ENCODE results near the gene ZEB1.

Gene ZEB1

DNA sequence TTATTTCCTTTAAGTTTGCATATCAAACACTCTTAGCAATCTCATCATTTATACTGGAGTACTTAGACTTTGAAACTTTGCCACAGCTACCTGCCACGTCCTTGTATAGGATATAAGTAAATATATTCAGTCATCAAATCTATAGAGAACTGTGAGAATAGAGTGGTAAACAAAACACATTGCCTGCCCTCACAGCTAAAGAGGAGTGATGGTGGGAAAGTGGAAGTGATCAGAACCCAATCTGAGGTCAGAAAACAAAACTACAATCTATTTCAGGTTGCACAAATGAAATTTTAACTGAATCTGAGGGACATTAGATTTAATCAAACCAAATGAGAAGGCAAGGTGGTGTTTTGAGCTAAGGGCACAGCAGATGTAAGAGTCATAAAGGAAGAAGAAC, 74.8 kb downstream of the ZEB1 start:
- no peak for DNase-seq
- 0 out of 2 replicates have a peak, but pooled peaks cover 4% of the 10 kb centered on the region for H3K79me2 ChIP-seq (ENCODE audit: low read length)
- no peak overlapping the region for H2AFZ ChIP-seq (ENCODE audit: low read length)
- no peaks in the 10 kb centered on the region for H3K27me3 ChIP-seq (replicated peaks; ENCODE audit: insufficient read depth, low read length)
- TF ChIP-seq EZH2 (optimal IDR thresholded peaks at IDR 0.05; ENCODE audit: low read depth, low read length) (no peak), EZH2phosphoT487 (IDR thresholded peaks at IDR 0.05; ENCODE audit: low read length) (no peak)
- TF ChIP-seq, protein P1, sequence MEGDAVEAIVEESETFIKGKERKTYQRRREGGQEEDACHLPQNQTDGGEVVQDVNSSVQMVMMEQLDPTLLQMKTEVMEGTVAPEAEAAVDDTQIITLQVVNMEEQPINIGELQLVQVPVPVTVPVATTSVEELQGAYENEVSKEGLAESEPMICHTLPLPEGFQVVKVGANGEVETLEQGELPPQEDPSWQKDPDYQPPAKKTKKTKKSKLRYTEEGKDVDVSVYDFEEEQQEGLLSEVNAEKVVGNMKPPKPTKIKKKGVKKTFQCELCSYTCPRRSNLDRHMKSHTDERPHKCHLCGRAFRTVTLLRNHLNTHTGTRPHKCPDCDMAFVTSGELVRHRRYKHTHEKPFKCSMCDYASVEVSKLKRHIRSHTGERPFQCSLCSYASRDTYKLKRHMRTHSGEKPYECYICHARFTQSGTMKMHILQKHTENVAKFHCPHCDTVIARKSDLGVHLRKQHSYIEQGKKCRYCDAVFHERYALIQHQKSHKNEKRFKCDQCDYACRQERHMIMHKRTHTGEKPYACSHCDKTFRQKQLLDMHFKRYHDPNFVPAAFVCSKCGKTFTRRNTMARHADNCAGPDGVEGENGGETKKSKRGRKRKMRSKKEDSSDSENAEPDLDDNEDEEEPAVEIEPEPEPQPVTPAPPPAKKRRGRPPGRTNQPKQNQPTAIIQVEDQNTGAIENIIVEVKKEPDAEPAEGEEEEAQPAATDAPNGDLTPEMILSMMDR (IDR thresholded peaks at IDR 0.05; ENCODE audit: low read length), result no peak
- peaks cover 7% of the 10 kb centered on the region for H3K4me1 ChIP-seq (ENCODE audit: low read length)
- H3K4me3 ChIP-seq (ENCODE audit: low read length), result no peak overlapping the region
- no peak overlapping the region for H3K9ac ChIP-seq (ENCODE audit: low read length)
- no peaks in the 10 kb centered on the region for H3K9me2 ChIP-seq (replicated peaks; ENCODE audit: insufficient read depth, low read length)
- H3K4me2 ChIP-seq (ENCODE audit: low read depth, low read length), result no peak overlapping the region
- H4K20me1 ChIP-seq (ENCODE audit: insufficient read depth, low read length), result no peaks in the 10 kb centered on the region
- no peaks in the 10 kb centered on the region for H3K36me3 ChIP-seq (replicated peaks; ENCODE audit: insufficient read depth, low read length)
- peaks cover 6% of the 10 kb centered on the region; the same call in 1 of the 2 replicates for H3F3A ChIP-seq (ENCODE audit: insufficient read depth, low read length)
- no peak overlapping the region for H3K27ac ChIP-seq (ENCODE audit: low read length)
- no peaks in the 10 kb centered on the region for H3K9me3 ChIP-seq (replicated peaks; ENCODE audit: insufficient read depth, low read length)

DNA sequence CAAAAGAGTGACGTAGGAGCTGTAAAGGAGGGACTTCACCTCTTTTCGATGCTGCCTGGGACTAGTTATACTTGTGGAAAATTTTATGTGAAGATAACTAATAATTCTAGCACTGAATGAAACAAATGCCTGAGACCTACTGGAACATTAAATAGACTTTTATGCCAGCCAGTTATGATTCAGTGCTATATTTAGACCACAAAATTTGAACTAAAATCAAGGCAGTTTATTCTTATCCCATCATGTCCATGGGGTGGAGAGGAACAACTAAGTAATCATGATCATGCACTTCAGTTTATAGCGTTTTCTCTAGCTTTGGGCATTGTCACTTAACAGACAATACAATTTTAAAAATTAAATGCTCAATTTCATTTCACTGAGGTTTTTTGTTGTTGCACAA, 76.7 kb downstream of the ZEB1 start:
- Histone ChIP-seq H3K4me3 (ENCODE audit: low read length) (no peak overlapping the region), H3K9me2 (replicated peaks; ENCODE audit: insufficient read depth, low read length) (no peaks in the 10 kb centered on the region), H3F3A (ENCODE audit: insufficient read depth, low read length) (peaks cover 6% of the 10 kb centered on the region; the same call in 1 of the 2 replicates), H4K20me1 (ENCODE audit: insufficient read depth, low read length) (no peaks in the 10 kb centered on the region), H3K4me1 (ENCODE audit: low read length) (peaks cover 7% of the 10 kb centered on the region), H2AFZ (ENCODE audit: low read length) (no peak overlapping the region), H3K27me3 (replicated peaks; ENCODE audit: insufficient read depth, low read length) (no peaks in the 10 kb centered on the region), H3K9me3 (replicated peaks; ENCODE audit: insufficient read depth, low read length) (no peaks in the 10 kb centered on the region), H3K36me3 (replicated peaks; ENCODE audit: insufficient read depth, low read length) (no peaks in the 10 kb centered on the region), H3K79me2 (ENCODE audit: low read length) (0 out of 2 replicates have a peak, but pooled peaks cover 4% of the 10 kb centered on the region), H3K4me2 (ENCODE audit: low read depth, low read length) (no peak overlapping the region), H3K27ac (ENCODE audit: low read length) (no peak overlapping the region), H3K9ac (ENCODE audit: low read length) (no peak overlapping the region)
- TF ChIP-seq EZH2phosphoT487 (IDR thresholded peaks at IDR 0.05; ENCODE audit: low read length) (no peak), EZH2 (optimal IDR thresholded peaks at IDR 0.05; ENCODE audit: low read depth, low read length) (no peak)
- TF ChIP-seq, protein P1 (IDR thresholded peaks at IDR 0.05; ENCODE audit: low read length), result no peak
- no peak for DNase-seq

DNA sequence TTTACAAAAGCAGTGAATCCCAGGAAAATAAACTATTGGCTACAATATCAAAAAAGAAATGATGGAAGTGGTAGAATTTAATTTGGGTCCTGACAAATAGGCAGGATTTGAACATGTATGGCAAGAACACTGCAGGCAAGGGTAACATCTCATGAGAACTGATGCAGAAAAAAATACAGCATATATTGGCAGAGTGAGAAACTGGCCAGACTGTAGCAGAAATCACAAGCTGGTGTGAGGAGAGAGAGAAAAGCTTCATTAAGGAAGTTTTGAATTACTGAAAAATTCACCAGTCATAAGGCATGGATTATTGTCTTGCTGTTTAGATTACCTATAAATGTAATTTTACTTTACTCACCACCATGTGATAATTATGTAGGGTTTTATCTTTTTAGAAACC, 77.4 kb downstream of the ZEB1 start:
- no peaks in the 10 kb centered on the region for H3K9me3 ChIP-seq (replicated peaks; ENCODE audit: insufficient read depth, low read length)

More for the DNA sequence above, 77.4 kb downstream of the ZEB1 start:
- Histone ChIP-seq H3K27me3 (replicated peaks; ENCODE audit: insufficient read depth, low read length) (no peaks in the 10 kb centered on the region), H3K79me2 (ENCODE audit: low read length) (0 out of 2 replicates have a peak, but pooled peaks cover 4% of the 10 kb centered on the region), H3K4me2 (ENCODE audit: low read depth, low read length) (no peak overlapping the region), H4K20me1 (ENCODE audit: insufficient read depth, low read length) (no peaks in the 10 kb centered on the region), H3K9me2 (replicated peaks; ENCODE audit: insufficient read depth, low read length) (no peaks in the 10 kb centered on the region), H2AFZ (ENCODE audit: low read length) (no peak overlapping the region), H3K4me1 (ENCODE audit: low read length) (peaks cover 5% of the 10 kb centered on the region), H3K4me3 (ENCODE audit: low read length) (no peak overlapping the region), H3K9ac (ENCODE audit: low read length) (no peak overlapping the region), H3K27ac (ENCODE audit: low read length) (no peak overlapping the region), H3K36me3 (replicated peaks; ENCODE audit: insufficient read depth, low read length) (no peaks in the 10 kb centered on the region), H3F3A (ENCODE audit: insufficient read depth, low read length) (peaks cover 6% of the 10 kb centered on the region; the same call in 1 of the 2 replicates)
- DNase-seq, result no peak
- TF ChIP-seq EZH2phosphoT487 (IDR thresholded peaks at IDR 0.05; ENCODE audit: low read length) (no peak), EZH2 (optimal IDR thresholded peaks at IDR 0.05; ENCODE audit: low read depth, low read length) (no peak)
- TF ChIP-seq, protein P1 (IDR thresholded peaks at IDR 0.05; ENCODE audit: low read length), result no peak
